A673 (cell line): ENCODE measurements around the gene LARGE1. TPM values are rescaled to one million over a fixed set of nuclear protein-coding genes. Genes with fewer than 3 reads are reported as not detected.

ENCODE experiments used
- BruUV-seq: library from RNA; stranded (reverse); fragments of 400-500 nt; replicated peaks from 2 replicates; lab custom pipeline; 2021; lab: Mats Ljungman, UMichigan
- CTCF ChIA-PET: fragments of 300-600 bp; sonication (Branson Sonifier 250); formaldehyde crosslinking; loops from one replicate; lab custom pipeline; 2022; ENCODE audit warnings: antibody characterized with exemption; lab: Charles Lee
- POLR2A ChIA-PET: fragments of 300-600 bp; sonication (Branson Sonifier 250); formaldehyde crosslinking; loops from one replicate; lab custom pipeline; 2022; ENCODE audit warnings: antibody characterized with exemption; ENCODE audit not compliant: low non-redundant PET; lab: Charles Lee
- DNase-seq: peaks from one replicate; pipeline ENCODE4 v3.0.0-alpha.2; 2015; ENCODE audit warnings: low spot score
- H3K27ac ChIP-seq: fragments of 200-600 bp; sonication (generic); 2 replicates; pipeline ENCODE4 v1.5.1; 2016; ENCODE audit warnings: mixed run types, low read depth, mild to moderate bottlenecking, mixed read lengths, antibody characterized with exemption, low read length; ENCODE audit not compliant: poor library complexity, severe bottlenecking
- H3K27me3 ChIP-seq: fragments of 200-600 bp; sonication (generic); replicated peaks from 2 replicates; pipeline ENCODE4 v1.6.1; 2017; ENCODE audit warnings: mixed run types, low read depth, mild to moderate bottlenecking, mixed read lengths, antibody characterized with exemption, low read length; ENCODE audit not compliant: insufficient read depth, poor library complexity
- H3K36me3 ChIP-seq: fragments of 200-600 bp; sonication (generic); 2 replicates; pipeline ENCODE4 v1.6.1; 2016; ENCODE audit warnings: mixed run types, mild to moderate bottlenecking, mixed read lengths, antibody characterized with exemption, low read length; ENCODE audit not compliant: insufficient read depth, poor library complexity, severe bottlenecking
- H3K4me1 ChIP-seq: fragments of 200-600 bp; sonication (generic); 2 replicates; pipeline ENCODE4 v1.6.1; 2017; ENCODE audit warnings: mixed run types, mild to moderate bottlenecking, mixed read lengths, antibody characterized with exemption, low read length; ENCODE audit not compliant: insufficient read depth, poor library complexity, severe bottlenecking
- H3K4me3 ChIP-seq: fragments of 200-600 bp; sonication (generic); 2 replicates; pipeline ENCODE4 v1.5.1; 2016; ENCODE audit warnings: low read depth, mixed run types, mild to moderate bottlenecking, mixed read lengths, low read length; ENCODE audit not compliant: poor library complexity, severe bottlenecking
- H3K9me3 ChIP-seq: fragments of 200-600 bp; sonication (generic); 2 replicates; pipeline ENCODE4 v1.6.1; 2016; ENCODE audit warnings: mixed run types, low read depth, mild to moderate bottlenecking, mixed read lengths, antibody characterized with exemption, low read length; ENCODE audit not compliant: poor library complexity, severe bottlenecking
- EZH2 ChIP-seq: fragments of 200-600 bp; sonication (generic); IDR thresholded peaks from 2 replicates; pipeline ENCODE4 v1.6.1; 2017; ENCODE audit warnings: borderline replicate concordance, low read depth, mild to moderate bottlenecking, mixed read lengths, antibody characterized with exemption, low read length; ENCODE audit not compliant: poor library complexity, severe bottlenecking
- intact Hi-C: fragments of 100-400 bp; cut with micrococcal nuclease; formaldehyde crosslinking; loops from one replicate; pipeline ENCODE4 v1.10.0; 2022; ENCODE audit not compliant: unreplicated experiment
- total RNA-seq: library from RNA; stranded (reverse); gene quantifications from 2 replicates; pipeline ENCODE4 v1.2.3, GENCODE V29; 2021
- TF ChIP-seq, protein P1 (sequence below): fragments of 300-800, 200-600 bp; sonication (generic); conservative IDR thresholded peaks from 2 replicates; pipeline ENCODE4 v1.5.1; 2017; ENCODE audit warnings: low read depth, mild to moderate bottlenecking, antibody characterized with exemption, low read length, moderate library complexity, mixed read lengths

Gene LARGE1
- total RNA-seq, 1 experiment from 2014 or later: not detected

DNA sequence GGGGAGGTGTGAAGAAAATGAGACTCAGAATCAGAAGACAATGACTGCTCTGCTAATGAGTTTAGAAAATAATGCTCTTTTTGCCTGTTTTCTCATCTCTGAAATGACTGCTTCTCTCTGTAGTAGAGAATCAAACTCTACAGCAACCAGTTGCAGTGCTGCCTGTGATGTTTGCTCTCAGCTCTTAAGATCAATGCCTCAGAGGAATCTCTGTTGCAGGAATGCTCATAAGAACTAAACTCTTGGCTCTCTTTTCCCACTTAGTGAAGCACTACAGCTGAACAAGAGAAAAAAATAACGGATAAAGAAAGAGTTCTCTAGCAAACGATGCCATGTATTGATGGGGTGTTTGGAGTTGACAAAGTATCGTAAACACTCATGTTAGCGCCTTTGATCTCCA is 658.6 kb downstream of the LARGE1 start:
- H3K27me3 ChIP-seq: no peaks in the 10 kb centered on the region
- no peak overlapping the region for H3K4me3 ChIP-seq
- no peak for DNase-seq
- H3K27ac ChIP-seq: no peak overlapping the region
- TF ChIP-seq, protein P1, sequence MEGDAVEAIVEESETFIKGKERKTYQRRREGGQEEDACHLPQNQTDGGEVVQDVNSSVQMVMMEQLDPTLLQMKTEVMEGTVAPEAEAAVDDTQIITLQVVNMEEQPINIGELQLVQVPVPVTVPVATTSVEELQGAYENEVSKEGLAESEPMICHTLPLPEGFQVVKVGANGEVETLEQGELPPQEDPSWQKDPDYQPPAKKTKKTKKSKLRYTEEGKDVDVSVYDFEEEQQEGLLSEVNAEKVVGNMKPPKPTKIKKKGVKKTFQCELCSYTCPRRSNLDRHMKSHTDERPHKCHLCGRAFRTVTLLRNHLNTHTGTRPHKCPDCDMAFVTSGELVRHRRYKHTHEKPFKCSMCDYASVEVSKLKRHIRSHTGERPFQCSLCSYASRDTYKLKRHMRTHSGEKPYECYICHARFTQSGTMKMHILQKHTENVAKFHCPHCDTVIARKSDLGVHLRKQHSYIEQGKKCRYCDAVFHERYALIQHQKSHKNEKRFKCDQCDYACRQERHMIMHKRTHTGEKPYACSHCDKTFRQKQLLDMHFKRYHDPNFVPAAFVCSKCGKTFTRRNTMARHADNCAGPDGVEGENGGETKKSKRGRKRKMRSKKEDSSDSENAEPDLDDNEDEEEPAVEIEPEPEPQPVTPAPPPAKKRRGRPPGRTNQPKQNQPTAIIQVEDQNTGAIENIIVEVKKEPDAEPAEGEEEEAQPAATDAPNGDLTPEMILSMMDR: no peak
- TF ChIP-seq EZH2: no peak
- CTCF ChIA-PET: no interaction called here
- no TSS peak for BruUV-seq
- POLR2A ChIA-PET: no interaction called here
- no peaks in the 10 kb centered on the region for H3K9me3 ChIP-seq
- no peaks in the 10 kb centered on the region for H3K4me1 ChIP-seq
- intact Hi-C loops: no loop called here
- H3K36me3 ChIP-seq: no peaks in the 10 kb centered on the region

DNA sequence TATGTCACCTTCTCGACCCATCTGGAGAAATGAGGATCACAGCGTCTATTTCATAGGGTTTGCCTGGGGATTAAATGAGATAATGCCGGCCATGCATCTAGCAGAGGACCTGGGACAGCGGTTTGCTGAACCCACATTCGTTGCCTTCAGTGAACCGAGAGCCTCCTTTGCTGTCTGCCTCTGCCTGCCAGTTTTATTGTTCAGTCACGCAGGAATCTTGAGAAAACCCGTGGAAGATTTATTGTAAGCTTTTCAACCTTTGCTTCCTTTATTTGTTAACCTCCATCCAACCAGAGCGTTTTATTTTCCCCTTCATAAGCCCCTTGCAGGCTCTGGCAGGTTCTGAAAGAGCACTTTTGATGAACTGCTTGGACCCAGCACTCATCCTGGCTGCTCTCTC is 659.8 kb downstream of the LARGE1 start:
- POLR2A ChIA-PET: no interaction called here
- DNase-seq: no peak

DNA sequence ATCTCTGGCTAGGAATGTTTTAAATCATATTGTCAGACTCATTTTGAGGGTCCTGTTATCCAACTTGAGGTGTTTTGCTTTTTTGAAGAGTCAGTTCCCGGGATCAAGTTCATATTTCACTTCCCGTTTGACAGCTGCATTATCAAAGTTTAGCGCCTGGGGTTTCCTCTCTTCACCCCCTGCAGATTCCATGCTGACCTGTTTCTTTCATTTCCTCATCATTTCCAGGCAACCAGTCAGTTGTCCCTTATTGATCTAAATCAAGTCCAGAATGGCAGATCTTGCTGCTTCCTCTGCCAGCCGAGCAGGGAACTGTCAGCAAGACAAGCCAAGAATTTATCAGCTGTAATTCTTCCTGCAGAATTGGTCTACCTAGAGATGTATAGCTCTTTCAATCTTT is 664.5 kb downstream of the LARGE1 start:
- no peaks in the 10 kb centered on the region for H3K4me1 ChIP-seq
- no peak overlapping the region for H3K4me3 ChIP-seq
- H3K36me3 ChIP-seq: no peaks in the 10 kb centered on the region
- no TSS peak for BruUV-seq
- H3K9me3 ChIP-seq: no peaks in the 10 kb centered on the region
- POLR2A ChIA-PET: no interaction called here
- CTCF ChIA-PET: no interaction called here
- no peak for TF ChIP-seq EZH2
- TF ChIP-seq, protein P1: no peak
- no peak for DNase-seq
- peaks cover 3% of the 10 kb centered on the region for H3K27me3 ChIP-seq
- no peak overlapping the region for H3K27ac ChIP-seq
- intact Hi-C loops: no loop called here

More for the DNA sequence above, 659.8 kb downstream of the LARGE1 start:
- H3K4me3 ChIP-seq: no peak overlapping the region
- BruUV-seq: no TSS peak
- H3K27me3 ChIP-seq: no peaks in the 10 kb centered on the region
- no peaks in the 10 kb centered on the region for H3K4me1 ChIP-seq
- no peak overlapping the region for H3K27ac ChIP-seq
- no peaks in the 10 kb centered on the region for H3K9me3 ChIP-seq
- CTCF ChIA-PET: no interaction called here
- TF ChIP-seq, protein P1: no peak
- no peak for TF ChIP-seq EZH2
- intact Hi-C loops: no loop called here
- H3K36me3 ChIP-seq: no peaks in the 10 kb centered on the region
